ENCODE measurements around the gene MMP26. TPM values are rescaled to one million over a fixed set of nuclear protein-coding genes. Genes with fewer than 3 reads are reported as not detected.

The MMP26 gene
- total and polyA plus RNA-seq, 8 donors, result not detected

DNA sequence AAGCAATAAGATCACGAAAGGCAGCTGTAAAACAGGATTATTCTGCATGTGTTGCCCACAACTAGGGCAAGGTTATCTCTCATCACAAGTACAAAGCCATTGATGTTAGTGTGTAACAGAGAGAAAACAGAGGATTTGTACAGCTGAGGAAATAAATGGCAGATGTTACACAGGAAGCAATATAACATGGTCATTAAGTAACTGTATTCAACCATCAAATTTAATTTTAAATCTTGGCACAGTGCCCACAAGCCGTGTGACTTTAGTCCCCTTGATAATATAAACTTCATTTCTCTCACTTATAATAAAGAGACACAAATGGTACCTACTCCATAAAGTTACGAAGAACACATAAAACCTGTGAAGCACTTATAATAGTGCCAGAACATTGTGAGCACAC lies 24.2 kb upstream of the MMP26 start:
- Histone ChIP-seq H3K27me3 (no peaks in the 10 kb centered on the region), H3K4me3 (no peak overlapping the region), H3K4me1 (no peaks in the 10 kb centered on the region), H3K27ac (no peak overlapping the region), H3K9me3 (no peaks in the 10 kb centered on the region), H3K36me3 (no peaks in the 10 kb centered on the region)
- intact Hi-C loops (cut with DNase I), result no loop called here
- DNase-seq (no peak), ATAC-seq (no peak)
- TF ChIP-seq, protein P1, sequence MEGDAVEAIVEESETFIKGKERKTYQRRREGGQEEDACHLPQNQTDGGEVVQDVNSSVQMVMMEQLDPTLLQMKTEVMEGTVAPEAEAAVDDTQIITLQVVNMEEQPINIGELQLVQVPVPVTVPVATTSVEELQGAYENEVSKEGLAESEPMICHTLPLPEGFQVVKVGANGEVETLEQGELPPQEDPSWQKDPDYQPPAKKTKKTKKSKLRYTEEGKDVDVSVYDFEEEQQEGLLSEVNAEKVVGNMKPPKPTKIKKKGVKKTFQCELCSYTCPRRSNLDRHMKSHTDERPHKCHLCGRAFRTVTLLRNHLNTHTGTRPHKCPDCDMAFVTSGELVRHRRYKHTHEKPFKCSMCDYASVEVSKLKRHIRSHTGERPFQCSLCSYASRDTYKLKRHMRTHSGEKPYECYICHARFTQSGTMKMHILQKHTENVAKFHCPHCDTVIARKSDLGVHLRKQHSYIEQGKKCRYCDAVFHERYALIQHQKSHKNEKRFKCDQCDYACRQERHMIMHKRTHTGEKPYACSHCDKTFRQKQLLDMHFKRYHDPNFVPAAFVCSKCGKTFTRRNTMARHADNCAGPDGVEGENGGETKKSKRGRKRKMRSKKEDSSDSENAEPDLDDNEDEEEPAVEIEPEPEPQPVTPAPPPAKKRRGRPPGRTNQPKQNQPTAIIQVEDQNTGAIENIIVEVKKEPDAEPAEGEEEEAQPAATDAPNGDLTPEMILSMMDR (IDR thresholded peaks at IDR 0.05), result no peak

DNA sequence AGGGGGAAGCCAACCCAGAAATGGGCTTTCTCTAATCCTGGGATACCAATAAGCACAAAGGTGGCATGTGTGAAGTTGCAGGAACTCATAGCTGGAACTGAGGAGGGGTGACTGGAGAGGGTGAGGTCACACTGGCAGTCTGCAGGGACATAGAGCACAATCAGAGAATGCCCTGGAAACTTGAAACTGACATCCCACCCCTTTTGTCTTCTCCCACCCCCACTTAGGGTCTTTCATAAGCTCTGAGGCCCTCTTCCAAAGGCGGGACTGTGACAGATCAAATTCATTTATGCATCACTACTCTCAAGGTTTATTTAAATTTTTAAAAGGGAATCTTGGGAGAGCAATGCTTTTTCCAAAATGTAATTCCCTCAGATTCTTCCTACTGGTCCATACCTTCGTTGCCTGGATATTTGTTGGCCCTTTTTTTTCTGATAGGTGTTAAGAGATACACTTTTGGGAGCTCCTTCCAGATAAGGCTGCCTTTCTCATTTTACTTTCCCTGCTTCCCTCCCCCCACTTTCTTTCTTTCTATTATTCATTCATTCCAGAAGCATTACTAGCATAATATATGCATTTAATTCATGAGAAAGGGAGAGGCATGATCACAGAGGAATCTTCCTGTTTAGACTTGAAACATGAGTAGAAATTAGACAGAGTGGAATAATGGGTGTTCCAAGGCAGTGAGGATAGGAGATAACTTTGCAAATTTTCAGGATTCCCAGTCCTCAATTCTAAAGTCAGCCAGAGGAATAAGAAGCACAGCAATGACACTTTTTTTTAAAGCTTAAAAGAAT lies 21.8 kb upstream of the MMP26 start:
- Histone ChIP-seq H3K9me3 (no peaks in the 10 kb centered on the region), H3K4me3 (no peak overlapping the region), H3K27ac (no peak overlapping the region), H3K27me3 (no peaks in the 10 kb centered on the region), H3K36me3 (no peaks in the 10 kb centered on the region), H3K4me1 (no peaks in the 10 kb centered on the region)
- TF ChIP-seq, protein P1 (IDR thresholded peaks at IDR 0.05), result no peak
- DNase-seq (no peak), ATAC-seq (no peak)
- intact Hi-C loops (cut with DNase I), result no loop called here

DNA sequence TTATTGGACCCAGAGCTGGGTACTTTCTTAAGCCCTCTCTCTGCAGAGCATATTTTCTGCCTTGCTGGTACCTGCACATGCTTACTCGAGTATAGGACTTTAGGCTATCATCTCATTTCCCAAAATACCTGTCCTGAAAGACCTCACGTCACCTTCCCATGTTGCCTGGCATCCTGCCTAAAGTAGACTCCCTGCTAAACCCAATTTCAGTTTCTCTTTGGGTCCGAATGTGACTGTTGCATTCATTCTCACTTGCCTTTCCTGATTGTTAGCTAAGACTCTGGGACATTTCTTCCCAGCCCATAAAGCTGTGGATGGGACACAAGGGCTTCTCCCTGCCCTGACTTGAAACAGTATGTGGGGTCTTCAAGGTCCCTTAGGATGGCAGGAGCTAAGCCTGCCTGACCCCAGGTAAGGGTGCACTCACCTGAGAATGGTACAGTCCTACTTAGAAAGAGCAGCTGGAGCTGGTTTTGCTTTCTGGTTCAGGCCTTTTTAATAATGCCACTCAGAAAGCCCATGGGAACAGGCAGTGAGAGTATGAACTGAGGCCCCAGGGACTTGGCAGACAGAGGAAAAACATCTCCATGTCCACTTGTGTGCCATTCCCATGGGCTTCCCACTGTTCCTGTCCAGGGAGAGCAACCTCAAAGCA lies 19.8 kb upstream of the MMP26 start:
- no peak for DNase-seq
- no peak for ATAC-seq
- Histone ChIP-seq H3K4me3 (no peak overlapping the region), H3K36me3 (no peaks in the 10 kb centered on the region), H3K27ac (no peak overlapping the region), H3K4me1 (no peaks in the 10 kb centered on the region), H3K27me3 (no peaks in the 10 kb centered on the region), H3K9me3 (no peaks in the 10 kb centered on the region)
- intact Hi-C loops (cut with DNase I), result no loop called here
- TF ChIP-seq, protein P1 (IDR thresholded peaks at IDR 0.05), result no peak

DNA sequence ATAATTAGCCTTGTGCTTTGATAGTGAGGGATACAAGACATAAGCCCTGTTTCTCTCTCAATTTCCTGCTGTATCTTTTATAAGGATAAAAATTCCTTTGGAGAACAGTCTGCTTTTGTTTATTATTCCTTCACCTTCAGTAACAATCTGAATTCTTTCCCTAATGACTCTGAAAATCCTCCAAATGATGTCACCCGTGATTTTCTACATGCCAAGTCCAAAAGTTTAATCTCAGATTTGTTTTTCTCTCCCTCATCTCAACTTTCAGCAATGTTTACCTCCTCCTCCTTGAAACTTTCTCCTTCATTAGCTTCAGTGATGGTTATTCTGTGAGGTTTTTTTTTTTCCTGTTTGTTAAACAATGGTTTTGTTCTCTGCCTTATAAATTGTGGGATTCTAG lies 9.1 kb upstream of the MMP26 start:
- TF ChIP-seq, protein P1 (IDR thresholded peaks at IDR 0.05), result no peak
- DNase-seq (no peak), ATAC-seq (no peak)
- H3K27ac ChIP-seq, result no peak overlapping the region
- H3K4me1 ChIP-seq, result no peaks in the 10 kb centered on the region
- no peaks in the 10 kb centered on the region for H3K27me3 ChIP-seq
- H3K36me3 ChIP-seq, result no peaks in the 10 kb centered on the region
- intact Hi-C loops (cut with DNase I), result no loop called here
- H3K9me3 ChIP-seq, result no peaks in the 10 kb centered on the region
- no peak overlapping the region for H3K4me3 ChIP-seq

DNA sequence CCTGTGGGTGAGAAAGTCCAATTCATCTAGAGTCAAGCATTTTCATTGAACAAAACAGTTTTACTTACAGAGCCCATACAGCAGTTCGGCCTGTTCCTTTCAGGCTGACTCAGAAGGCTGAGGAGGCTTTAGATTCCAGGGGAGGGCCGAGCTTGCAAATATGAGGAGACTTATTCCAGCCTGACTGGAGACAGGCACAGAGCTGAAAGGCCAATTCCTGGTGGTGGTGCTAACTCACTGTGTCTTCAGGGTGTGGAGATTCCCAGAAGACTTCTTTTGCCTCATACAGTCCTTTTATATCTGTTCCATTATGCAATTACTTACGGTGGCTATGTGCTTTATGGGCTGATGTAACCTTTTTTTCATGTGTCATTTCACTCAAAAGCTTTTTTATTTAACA lies 7.0 kb upstream of the MMP26 start, which contains the start of gene OR51E2:
Gene OR51E2, minus strand, starts transcription at position 269 of the 400 bp plus-strand sequence. CDS start 15,142 bp downstream, outside the sequence.
- no peak within 1 kb of the TSS for H3K27ac ChIP-seq
- H3K4me1 ChIP-seq, result no peaks in the 10 kb centered on the region
- no peaks in the 10 kb centered on the region for H3K9me3 ChIP-seq
- ATAC-seq (no peak), DNase-seq (no peak)
- H3K27me3 ChIP-seq, result peaks cover 0 to 6% of the 10 kb centered on the region in 2 donors
- intact Hi-C loops (cut with DNase I), result no loop called here
- no peaks in the 10 kb centered on the region for H3K36me3 ChIP-seq
- TF ChIP-seq, protein P1 (IDR thresholded peaks at IDR 0.05), result no peak
- no peak within 1 kb of the TSS for H3K4me3 ChIP-seq
